Lower leg skin (tissue), 4 donors: ENCODE data around the gene MOG. TPM values are rescaled to one million over a fixed set of nuclear protein-coding genes. Genes with fewer than 3 reads are reported as not detected.

Source experiments
- DNase-seq, 2 donors: peaks; one replicate each; pipeline ENCODE4 v3.0.0-alpha.2; 2019; ENCODE audit warnings: low spot score in 2 of 2
- H3K4me3 ChIP-seq: fragments of 200-600 bp; sonication (generic); 2 replicates; pipeline ENCODE4 v1.5.1; 2017; ENCODE audit warnings: mild to moderate bottlenecking, low read depth; ENCODE audit not compliant: poor library complexity, severe bottlenecking
- POLR2A ChIP-seq, 2 donors: fragments of 450-650 bp; IDR thresholded peaks; one replicate each; pipeline ENCODE4 v1.6.1; 2016 to 2017; ENCODE audit warnings: antibody characterized with exemption in 2 of 2, mild to moderate bottlenecking in 1 of 2, moderate library complexity in 1 of 2
- WGBS, 2 donors: methylation state at CpG; one replicate each; pipeline ENCODE4 v1.1.5; 2018; 5-methylcytosine and 5-hydroxymethylcytosine counted together
- intact Hi-C: fragments of 100-400 bp; cut with DNase I; formaldehyde crosslinking; loops from one replicate; pipeline ENCODE4 v1.15.0; 2023; ENCODE audit warnings: low total_unique reads
- total RNA-seq, 4 donors: library from RNA; depleted of rRNA; stranded (reverse); fragments of >200 nt; gene quantifications; one replicate each; pipeline ENCODE4 v1.1.0, GENCODE V29; 2016
- TF ChIP-seq, protein P1 (sequence below), 3 donors: fragments of 450-650 bp; IDR thresholded peaks; one replicate each; pipeline ENCODE4 v1.5.1; 2016; ENCODE audit warnings: antibody characterized with exemption in 3 of 3, mild to moderate bottlenecking in 3 of 3, moderate library complexity in 2 of 3

The MOG gene
- total RNA-seq, 4 donors from 2014 or later: not detected

DNA sequence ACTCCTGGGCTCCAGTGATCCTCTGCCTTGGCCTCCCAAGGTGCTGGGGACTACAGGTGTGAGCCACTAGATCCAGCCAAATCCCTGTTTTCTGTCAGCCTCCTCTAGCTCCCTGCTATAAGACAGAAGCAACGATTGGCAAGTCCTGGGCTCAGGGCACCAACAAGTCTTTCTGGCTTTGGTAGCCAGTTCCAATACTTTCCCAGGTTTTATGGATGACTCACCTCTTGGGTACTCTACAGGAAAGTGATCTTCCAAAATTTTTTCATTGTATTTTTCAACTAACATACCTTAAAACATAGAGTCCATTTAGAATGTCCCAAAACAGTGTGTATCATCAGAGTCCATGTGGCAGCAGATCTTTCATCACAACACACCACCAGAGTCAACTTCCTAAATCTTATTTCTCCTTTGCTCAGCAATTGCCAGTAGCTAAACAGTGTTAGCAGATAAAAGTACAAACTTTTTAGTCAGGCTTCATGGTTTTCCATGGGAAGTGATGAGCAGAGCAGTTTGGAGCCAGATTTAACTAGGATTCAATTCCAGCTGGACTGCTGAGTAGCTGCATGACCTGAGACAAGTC is 37.2 kb upstream of the MOG start:
- intact Hi-C loops: no loop called here
- no peak overlapping the region for H3K4me3 ChIP-seq
- no peak for DNase-seq
- TF ChIP-seq, protein P1, sequence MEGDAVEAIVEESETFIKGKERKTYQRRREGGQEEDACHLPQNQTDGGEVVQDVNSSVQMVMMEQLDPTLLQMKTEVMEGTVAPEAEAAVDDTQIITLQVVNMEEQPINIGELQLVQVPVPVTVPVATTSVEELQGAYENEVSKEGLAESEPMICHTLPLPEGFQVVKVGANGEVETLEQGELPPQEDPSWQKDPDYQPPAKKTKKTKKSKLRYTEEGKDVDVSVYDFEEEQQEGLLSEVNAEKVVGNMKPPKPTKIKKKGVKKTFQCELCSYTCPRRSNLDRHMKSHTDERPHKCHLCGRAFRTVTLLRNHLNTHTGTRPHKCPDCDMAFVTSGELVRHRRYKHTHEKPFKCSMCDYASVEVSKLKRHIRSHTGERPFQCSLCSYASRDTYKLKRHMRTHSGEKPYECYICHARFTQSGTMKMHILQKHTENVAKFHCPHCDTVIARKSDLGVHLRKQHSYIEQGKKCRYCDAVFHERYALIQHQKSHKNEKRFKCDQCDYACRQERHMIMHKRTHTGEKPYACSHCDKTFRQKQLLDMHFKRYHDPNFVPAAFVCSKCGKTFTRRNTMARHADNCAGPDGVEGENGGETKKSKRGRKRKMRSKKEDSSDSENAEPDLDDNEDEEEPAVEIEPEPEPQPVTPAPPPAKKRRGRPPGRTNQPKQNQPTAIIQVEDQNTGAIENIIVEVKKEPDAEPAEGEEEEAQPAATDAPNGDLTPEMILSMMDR (IDR thresholded peaks at IDR 0.05): no peak
- no peak for TF ChIP-seq POLR2A (IDR thresholded peaks at IDR 0.05)
- 59 to 73% methylated on average over 1 of the region's 1 CpG for WGBS, 2 donors

DNA sequence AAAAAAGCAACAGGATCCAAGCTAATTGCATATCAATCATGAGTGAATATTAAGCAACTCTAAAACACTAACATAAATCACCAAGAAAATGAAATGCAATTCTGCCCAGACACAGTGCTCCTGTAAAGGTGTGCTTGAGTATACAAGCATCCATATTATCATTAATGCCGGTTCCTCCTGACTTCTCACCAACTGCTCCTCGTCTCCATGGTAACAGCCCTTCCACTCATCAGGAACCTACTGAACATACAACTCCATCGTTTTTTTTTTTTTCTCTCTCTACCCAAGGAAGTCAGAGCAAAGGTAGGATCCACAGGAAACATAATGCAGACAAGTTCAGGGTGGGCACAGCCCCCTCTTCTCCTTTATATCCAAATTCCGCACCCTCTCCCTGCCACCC is 36.3 kb upstream of the MOG start:
- intact Hi-C loops: no loop called here
- TF ChIP-seq, protein P1 (IDR thresholded peaks at IDR 0.05): no peak
- no peak for TF ChIP-seq POLR2A (IDR thresholded peaks at IDR 0.05)
- no peak overlapping the region for H3K4me3 ChIP-seq
- no peak for DNase-seq
- 79 to 82% methylated on average over 4 of the region's 4 CpGs for WGBS, 2 donors

DNA sequence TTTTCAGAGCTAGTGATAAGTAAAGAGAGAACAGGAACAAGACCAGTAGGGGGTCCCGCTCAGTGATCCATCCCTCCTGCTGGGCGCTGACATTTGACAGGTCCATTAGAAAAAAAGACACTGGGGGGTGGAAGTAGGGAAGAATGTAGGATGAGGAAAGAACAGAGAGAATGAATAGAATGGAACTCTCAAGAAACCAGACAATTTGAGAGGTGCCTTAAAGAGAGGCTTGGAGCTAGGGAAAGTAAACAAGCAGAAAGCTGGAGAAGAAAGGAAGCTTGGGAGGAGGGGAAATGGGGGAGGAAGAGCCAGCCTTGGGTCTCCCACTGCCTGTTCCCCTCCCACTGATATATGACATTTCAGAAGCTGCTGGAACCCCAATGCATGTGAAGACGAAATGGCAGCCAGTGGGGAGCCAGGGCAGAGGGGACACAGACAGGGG is 32.4 kb upstream of the MOG start:
- intact Hi-C loops: no loop called here
- no peak for DNase-seq
- TF ChIP-seq, protein P1 (IDR thresholded peaks at IDR 0.05): no peak
- no peak overlapping the region for H3K4me3 ChIP-seq
- 86 to 93% methylated on average over 3 of the region's 3 CpGs for WGBS, 2 donors

DNA sequence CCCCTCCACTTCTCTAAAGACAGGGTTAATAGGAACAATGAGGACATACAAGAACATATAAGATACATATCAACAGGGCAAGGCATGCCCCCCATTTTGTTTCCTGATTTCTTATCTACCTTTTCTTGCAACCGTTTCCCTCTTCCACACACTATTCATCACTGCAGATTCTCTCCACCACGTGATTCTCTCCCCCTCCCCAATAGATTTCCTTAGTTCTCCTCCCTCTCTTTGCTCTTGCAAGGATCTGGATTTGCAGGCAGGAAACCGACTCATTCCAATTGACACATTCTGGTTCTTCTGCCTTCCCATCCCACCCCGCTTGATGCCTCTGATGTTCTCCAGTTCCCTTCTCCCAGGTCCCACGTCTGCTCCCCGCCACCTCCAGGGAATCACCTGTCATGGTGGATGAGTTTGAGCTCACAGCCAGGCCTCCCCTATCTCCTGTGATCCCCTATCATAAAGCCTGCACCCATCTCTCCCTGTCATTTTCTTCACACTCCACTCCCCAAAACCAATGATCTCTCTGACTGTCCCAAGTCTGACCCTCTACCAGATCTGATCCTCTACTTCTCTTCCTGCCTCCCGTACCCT is 31.5 kb upstream of the MOG start:
- TF ChIP-seq, protein P1 (IDR thresholded peaks at IDR 0.05): no peak
- TF ChIP-seq POLR2A (IDR thresholded peaks at IDR 0.05): no peak
- H3K4me3 ChIP-seq: no peak overlapping the region
- no peak for DNase-seq
- WGBS, 2 donors: 67 to 69% methylated on average over 7 of the region's 7 CpGs
- intact Hi-C loops: no loop called here

DNA sequence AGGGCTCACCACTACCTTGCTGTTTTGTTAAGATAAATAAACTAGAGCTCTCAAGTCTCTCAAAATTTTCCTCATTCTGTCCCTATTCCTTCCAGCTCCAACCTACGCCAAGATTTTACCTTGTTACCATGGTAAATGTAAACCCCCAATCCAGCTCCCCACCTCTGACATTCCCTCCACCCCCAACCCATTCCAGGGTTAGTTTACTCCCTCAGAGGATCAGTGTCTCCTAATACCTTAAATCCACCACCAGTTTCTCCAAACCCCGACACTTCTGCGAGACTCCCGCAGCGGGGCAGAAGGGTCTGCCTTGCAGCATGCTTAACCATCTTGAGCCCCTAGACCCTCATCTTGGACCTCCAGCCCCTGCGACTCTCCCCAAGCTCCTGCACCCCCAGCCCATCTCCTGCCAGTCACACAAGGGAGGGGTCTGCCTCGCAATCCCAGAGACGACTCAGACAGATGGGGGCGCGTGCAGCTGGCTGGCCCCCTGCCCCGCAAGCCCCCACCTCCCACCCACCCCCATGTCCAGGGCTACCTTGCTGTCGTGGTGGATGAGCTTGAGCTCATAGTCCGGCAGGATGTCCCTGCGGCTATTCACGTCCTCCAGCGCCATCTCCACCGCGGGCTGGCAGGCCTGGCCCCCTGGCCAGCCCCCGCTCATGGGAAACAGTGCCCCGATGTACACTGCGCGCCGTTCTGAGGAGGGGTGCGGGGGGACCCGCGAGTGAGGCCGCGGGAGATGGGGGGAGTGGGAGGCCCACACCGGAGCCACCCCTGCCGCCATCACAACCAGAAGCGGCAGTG is 29.7 kb upstream of the MOG start:
- intact Hi-C loops: no loop called here
- WGBS, 2 donors: 33 to 34% methylated on average over 25 to 26 of the region's 31 CpGs
- DNase-seq: no peak
- no peak for TF ChIP-seq POLR2A (IDR thresholded peaks at IDR 0.05)
- TF ChIP-seq, protein P1 (IDR thresholded peaks at IDR 0.05): no peak
- peak overlapping the region; percentile 10 for H3K4me3 ChIP-seq
